A204.1 (cell line): ENCODE results near the gene EML4.
"Not testable (repeated sequence)": the region's sequence is repeated elsewhere in the genome, so short reads cannot be mapped to it uniquely, and the experiment has no call there.

Experiments
- FAIRE-seq: peaks from 2 replicates; lab custom pipeline; 2012; peaks lifted over from hg19 to GRCh38; lab: Jason Lieb, UNC

Gene EML4

DNA sequence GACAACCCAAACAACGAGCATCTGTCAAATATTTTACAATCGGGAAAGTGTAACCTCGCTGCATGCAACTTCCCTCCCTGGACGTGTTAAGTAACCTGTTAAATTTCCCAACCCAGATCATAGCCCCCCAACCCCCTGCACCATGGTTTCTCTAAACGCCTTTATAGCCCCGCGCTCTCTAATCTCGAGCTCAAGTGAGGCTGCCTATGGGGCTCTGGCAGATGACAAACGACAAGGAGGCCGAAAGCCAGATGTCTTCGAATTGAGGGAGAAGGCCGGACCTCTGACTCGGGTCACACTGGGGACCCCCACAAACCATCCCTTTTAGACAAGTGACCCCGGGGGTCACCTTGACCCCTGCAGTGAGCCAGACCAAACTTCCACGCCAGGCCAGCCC is 191.3 kb downstream of the EML4 start:
- no peak for FAIRE-seq

DNA sequence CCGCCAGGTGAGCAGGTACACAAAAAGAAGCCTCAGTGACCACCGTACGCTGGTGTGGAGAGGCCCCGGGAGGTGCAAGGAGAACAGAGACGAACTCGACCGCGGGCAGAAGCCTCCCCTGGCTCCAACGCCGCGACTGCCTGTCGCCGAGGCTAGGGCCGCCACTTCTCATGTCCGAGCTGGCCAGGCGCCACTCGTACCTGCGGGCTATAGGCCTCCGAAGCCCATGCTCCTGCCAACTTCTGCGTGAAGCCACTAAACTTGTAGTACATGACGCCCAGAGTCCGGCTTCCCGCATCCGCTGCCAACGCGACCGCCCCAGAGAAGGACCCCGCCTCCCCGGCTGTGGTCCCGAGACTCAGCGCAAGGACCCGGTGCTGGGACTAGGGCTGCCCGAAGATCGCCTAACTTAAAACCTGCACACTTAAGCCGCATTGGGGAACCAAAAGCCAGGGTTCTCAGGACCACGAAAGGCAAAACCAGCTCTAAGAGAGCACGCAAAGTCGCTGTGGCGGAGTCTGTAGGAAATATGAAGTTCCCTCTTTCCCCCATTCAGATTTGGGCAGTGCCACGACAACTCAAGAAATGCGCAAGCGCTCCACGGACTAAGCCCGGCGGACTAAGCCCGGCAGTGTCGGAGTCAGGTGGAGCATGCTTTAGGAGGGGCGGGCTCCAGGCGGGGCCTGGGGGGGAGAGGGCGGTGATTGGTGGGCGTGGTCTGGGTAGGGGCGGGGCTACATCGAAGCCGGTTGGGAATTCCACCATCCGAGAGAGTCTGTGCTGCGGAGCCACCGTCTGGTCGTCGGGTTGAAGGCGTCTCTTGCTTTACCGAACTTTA is 192.0 kb downstream of the EML4 start, which contains the start of gene COX7A2L:
TSS of gene COX7A2L (minus strand) at position 328 of the 838 bp plus-strand sequence. CDS start at position 272, 56 bp downstream.
- peak; percentile 96 for FAIRE-seq

DNA sequence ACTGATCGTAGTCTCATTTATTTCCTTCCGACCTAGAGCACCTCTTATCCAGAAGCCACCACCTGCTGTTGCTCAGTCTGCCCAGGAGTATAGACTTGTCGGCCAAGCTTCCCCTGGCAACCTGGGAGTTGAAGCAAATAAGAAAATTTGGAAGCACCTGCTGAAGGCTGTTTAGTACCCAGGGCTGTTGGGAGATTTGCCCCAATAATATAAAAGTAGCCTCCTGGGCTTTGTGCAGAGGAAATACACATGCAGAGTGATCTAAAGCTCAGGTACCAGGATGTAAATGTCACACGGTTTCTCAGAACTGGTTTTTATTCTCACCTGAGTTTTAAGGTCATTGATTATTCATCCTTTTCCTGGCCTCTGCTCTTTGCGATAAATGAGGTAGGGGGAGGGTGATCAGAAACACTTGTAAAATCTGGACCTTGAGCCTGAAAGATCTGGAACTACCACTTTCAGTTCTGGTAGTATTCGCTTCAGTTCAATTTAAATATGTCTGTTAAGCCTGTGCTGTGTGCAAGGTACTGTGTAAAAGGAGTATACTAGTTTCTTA is 192.7 kb downstream of the EML4 start:
- no peak for FAIRE-seq

DNA sequence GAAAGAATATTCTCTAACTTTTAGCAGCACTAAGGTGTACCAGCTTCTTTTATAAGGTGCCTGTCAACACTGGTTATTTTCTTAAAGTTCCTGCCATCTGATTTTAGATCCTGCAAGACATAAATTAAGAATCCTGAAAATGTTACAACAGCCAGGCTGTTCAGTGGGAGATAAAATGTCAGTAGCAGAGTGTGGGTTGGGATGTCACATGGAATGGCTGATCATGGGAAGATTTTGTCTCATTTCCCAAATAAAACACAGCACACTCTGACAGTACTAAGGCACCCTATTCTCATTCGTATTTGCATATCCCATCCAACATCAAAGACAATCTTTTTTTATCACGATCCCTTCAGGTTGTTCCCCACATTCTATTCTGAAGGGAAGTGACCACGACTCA is 194.3 kb downstream of the EML4 start:
- no peak for FAIRE-seq

- FAIRE-seq = no peak
These were observed 195.5 kb downstream of the EML4 start for GRCh38 chr2:42364658-42365057.

DNA sequence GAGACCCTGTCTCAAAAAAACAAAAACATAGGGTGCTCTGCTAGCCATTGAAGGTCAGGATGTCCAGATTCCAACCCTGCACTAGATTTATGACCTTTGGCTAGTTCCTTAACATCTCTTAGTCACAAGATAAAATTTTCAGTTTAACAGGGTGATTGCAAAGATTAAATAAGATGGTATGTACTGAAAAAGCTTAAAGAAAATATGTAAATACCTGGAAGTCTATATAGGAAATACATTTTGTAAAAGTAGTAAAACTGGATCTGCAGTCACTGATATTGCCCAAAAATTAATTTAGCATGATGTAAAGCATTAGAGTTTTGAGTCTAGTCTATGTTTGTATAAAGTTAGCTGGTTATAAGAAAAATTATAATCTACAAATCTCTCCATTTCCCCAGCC is 197.3 kb downstream of the EML4 start:
- no peak for FAIRE-seq

GRCh38 chr2:42367835-42368234 is 198.7 kb downstream of the EML4 start:
- no peak for FAIRE-seq

DNA sequence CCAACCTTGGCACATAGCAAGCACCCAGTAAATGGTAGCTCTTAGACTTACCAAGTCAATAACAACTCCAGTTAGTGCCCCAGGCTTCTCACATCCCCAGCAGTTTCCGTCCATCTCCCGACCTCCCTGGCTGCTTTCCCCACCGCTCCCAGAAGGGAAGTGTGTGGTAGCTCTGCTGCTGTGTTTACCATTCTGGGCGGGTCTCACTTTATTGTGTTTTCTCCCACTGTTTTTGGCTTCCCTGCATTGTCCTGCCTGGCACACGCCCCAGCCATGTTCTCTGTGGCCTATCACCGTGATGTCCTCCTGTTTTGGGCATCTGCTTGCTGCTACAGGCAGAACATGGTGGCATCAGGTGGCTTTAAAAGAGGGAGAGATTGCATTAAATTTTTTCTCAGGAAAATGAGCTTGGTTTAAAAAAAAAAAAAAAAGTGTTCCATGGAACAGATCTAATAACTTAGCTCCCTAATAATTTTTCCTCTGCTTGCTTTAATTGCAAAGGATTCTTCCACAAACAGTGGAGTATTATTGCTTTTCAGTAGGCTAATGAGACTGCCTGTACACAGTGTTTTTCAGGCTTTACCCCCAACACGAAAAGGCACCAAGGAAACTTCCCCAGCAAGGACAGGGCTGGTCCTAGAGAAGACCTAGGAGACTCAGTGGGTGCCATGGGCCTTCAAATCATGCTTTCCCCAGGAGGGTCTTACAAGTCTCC is 199.8 kb downstream of the EML4 start:
- FAIRE-seq = no peak

- FAIRE-seq = no peak
These were observed 200.5 kb downstream of the EML4 start for GRCh38 chr2:42369532-42370229.

DNA sequence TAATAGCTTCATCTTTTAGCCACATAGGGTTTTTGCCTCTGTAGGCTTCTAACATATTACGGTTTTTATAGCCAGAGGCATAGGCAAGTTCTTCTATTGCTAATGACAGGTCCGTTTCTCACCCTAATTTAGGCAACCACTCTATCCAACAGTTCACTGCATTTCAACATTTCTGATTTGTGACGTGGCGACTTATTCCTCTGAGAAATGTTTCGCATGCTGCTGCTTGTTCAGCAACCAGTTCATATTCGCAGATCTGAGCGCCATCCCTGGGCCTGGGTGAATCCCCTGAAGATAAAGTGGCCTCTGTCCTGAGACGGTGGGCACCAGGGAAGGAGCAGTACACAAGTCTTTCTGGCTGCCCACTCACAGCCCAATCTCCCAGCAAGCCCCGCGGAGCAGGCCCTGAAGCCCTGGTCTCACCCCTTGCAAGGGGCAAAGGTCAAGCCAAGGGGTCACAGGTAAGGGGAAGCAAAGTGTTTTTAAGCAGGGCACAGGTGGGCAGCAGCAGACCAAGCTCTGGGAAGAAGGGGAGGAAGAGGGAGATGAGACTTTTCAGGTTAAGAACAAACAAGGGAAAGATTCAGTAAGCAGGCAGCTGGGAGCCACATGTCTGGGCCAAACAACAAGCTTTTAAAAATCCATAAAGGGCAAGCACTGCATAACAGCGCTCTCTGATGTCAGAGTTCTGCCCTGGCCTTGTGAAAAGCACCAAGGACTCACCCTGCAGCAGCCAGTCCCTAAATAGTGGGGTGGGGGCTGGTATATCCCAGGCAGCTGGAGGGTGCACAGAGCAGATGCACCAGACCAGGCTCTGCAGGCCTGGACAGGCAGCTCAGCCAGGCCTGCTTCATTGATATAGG is 202.7 kb downstream of the EML4 start:
- FAIRE-seq = no peak

GRCh38 chr2:42372474-42373200 is 203.5 kb downstream of the EML4 start:
- FAIRE-seq = no peak

DNA sequence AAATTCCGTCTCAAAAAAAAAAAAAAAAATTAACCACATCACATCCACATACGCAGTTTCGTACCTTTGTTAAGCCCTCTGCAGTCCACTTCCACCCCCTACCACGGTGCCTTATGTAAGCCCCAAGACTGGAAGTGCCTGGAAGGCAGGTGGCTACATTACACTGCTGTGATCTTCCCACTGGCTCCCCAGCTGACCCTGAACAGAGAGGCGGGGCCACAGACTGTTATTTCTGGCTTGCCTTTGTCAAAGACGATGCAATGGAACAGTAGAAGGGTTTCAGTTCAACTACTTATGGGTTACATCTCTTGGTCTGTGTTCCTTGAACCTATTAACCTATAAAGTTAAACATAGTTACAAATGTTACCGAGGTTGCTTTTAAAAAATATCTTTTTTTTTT is 207.6 kb downstream of the EML4 start:
- no peak for FAIRE-seq

DNA sequence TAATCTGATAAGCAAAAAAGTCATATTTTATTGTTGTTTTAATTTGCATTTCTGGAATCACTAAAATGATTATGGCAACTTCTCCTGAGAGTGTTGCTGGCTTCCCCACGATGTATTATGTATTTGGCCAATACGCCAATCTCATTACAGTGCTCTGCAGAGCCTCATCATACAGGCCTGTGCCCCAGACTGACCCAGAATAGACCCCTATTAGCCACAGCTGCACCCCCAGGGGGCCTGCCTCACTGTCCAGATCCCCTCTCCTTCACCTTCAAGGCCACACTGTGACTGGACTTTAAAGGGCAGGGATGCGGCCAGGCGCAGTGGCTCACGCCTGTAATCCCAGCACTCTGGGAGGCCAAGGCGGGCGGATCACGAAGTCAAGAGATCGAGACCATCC is 209.3 kb downstream of the EML4 start:
- no peak for FAIRE-seq

DNA sequence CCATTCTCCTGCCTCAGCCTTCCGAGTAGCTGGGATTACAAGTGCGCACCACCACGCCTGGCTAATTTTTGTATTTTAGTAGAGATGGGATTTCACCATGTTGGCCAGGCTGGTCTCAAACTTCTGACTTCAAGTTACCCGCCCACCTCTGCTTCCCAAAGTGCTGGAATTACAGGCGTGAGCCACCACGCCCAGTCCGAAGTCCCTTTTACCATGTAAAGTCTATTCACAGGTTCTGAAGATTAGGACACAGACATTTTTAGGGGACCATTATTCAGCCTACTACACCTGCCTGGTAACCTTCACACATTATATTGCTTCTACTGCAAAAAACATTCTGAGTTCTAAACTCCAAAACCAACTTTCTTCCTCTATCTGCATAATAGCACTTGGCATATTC is 210.9 kb downstream of the EML4 start:
- not testable (repeated sequence) for FAIRE-seq

DNA sequence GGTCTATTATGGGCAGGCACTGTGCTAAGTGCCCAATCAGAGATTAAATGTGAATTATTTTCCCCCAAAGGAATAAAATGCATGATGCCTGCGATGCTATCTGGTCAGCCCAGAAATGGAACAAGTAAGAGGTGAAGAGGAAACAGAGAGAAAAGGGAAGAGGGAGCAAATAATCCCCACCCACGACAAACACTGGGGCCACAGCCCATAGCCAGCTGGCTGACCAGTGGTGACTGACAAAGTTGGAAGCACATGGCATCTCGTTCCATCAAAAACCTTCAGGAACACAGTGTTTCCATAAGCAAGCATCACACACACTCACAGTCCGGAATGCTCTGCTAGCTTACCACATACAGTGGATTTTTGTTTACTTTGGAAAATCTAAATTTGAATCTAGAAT is 213.0 kb downstream of the EML4 start:
- FAIRE-seq = no peak
